GM12892 (cell line): ENCODE data around the gene PSMB7.

ENCODE experiments used
- POLR2A ChIP-seq: IDR thresholded peaks from 2 replicates; pipeline ENCODE4 v1.6.1; 2011; ENCODE audit warnings: low read depth, low read length, control low read depth
- POLR2AphosphoS5 ChIP-seq: IDR thresholded peaks from 2 replicates; pipeline ENCODE4 v1.6.1; 2011; ENCODE audit warnings: low read depth, low read length, control low read depth

GRCh38 chr9:124442379-124442778 is 27.1 kb upstream of the PSMB7 start:
- TF ChIP-seq POLR2AphosphoS5 (no peak), POLR2A (no peak)
